GM23338 (cell line): ENCODE data around the gene SP100. TPM values are rescaled to one million over a fixed set of nuclear protein-coding genes. Genes with fewer than 3 reads are reported as not detected.

Experiments used
- ATAC-seq: fragments of 200-7000 bp; cut with Tn5 transposase; 3 replicates; pipeline ENCODE4 v1.9.1; 2020
- DNase-seq: peaks from one replicate; pipeline ENCODE4 v3.0.0-alpha.2; 2015; ENCODE audit warnings: low spot score
- H2AFZ ChIP-seq: fragments of 200-600 bp; sonication (generic); 2 replicates; pipeline ENCODE4 v1.8.0; 2016; ENCODE audit warnings: antibody characterized with exemption, mild to moderate bottlenecking, moderate library complexity
- H3F3A ChIP-seq: fragments of 200-600 bp; sonication (generic); replicated peaks from 2 replicates; pipeline ENCODE4 v1.8.0; 2017; ENCODE audit warnings: antibody characterized with exemption, mixed run types, low read depth
- H3K27ac ChIP-seq: fragments of 200-600 bp; sonication (generic); 2 replicates; pipeline ENCODE4 v1.6.1; 2016; ENCODE audit warnings: low read depth
- H3K27me3 ChIP-seq: fragments of 200-600 bp; sonication (generic); 2 replicates; pipeline ENCODE4 v1.8.0; 2016; ENCODE audit warnings: mild to moderate bottlenecking, mixed run types, moderate library complexity; ENCODE audit not compliant: insufficient read depth
- H3K36me3 ChIP-seq: fragments of 200-600 bp; sonication (generic); 2 replicates; pipeline ENCODE4 v1.8.0; 2016; ENCODE audit warnings: mild to moderate bottlenecking; ENCODE audit not compliant: insufficient read depth
- H3K4me1 ChIP-seq: fragments of 200-600 bp; sonication (generic); 2 replicates; pipeline ENCODE4 v1.8.0; 2016; ENCODE audit warnings: mild to moderate bottlenecking, moderate library complexity; ENCODE audit not compliant: insufficient read depth
- H3K4me2 ChIP-seq: fragments of 200-600 bp; sonication (generic); 2 replicates; pipeline ENCODE4 v1.7.1; 2017; ENCODE audit warnings: mixed run types
- H3K4me3 ChIP-seq: fragments of 200-600 bp; sonication (generic); 2 replicates; pipeline ENCODE4 v1.6.1; 2016; ENCODE audit warnings: mixed run types
- H3K79me2 ChIP-seq: fragments of 200-600 bp; sonication (generic); replicated peaks from 2 replicates; pipeline ENCODE4 v1.8.0; 2017; ENCODE audit warnings: mild to moderate bottlenecking; ENCODE audit not compliant: insufficient read depth
- H3K9me2 ChIP-seq: fragments of 200-600 bp; sonication (generic); 2 replicates; pipeline ENCODE4 v1.8.0; 2017; ENCODE audit not compliant: insufficient read depth
- H4K20me1 ChIP-seq: fragments of 200-600 bp; sonication (generic); replicated peaks from 2 replicates; pipeline ENCODE4 v1.8.0; 2017; ENCODE audit warnings: mild to moderate bottlenecking; ENCODE audit not compliant: insufficient read depth
- H3K27ac Mint-ChIP-seq: 2 replicates; pipeline ENCODE4 v1.8.0; 2020; ENCODE audit warnings: inconsistent platforms, mild to moderate bottlenecking, moderate library complexity, mixed read lengths
- H3K27me3 Mint-ChIP-seq: 3 replicates; pipeline ENCODE4 v1.8.0; 2022; ENCODE audit warnings: low read depth, mild to moderate bottlenecking, moderate library complexity, mixed read lengths, inconsistent platforms; ENCODE audit not compliant: insufficient read depth, poor library complexity
- H3K36me3 Mint-ChIP-seq: 3 replicates; pipeline ENCODE4 v1.8.0; 2021; ENCODE audit warnings: low read depth, mild to moderate bottlenecking, inconsistent platforms, moderate library complexity, mixed read lengths
- H3K4me1 Mint-ChIP-seq: 3 replicates; pipeline ENCODE4 v1.8.0; 2020; ENCODE audit warnings: mild to moderate bottlenecking, inconsistent platforms, mixed read lengths
- H3K4me3 Mint-ChIP-seq: 3 replicates; pipeline ENCODE4 v1.8.0; 2021; ENCODE audit warnings: moderate library complexity, mild to moderate bottlenecking, inconsistent platforms, mixed read lengths
- H3K9me3 Mint-ChIP-seq: 3 replicates; pipeline ENCODE4 v1.8.0; 2020; ENCODE audit warnings: moderate library complexity, mild to moderate bottlenecking, inconsistent platforms, mixed read lengths
- CREB1 ChIP-seq: fragments of 250-450 bp; sonication (Bioruptor Pico); IDR thresholded peaks from 2 replicates; pipeline ENCODE4 v1.5.0; 2020; ENCODE audit warnings: low read depth, mild to moderate bottlenecking, moderate library complexity
- CTCF ChIP-seq, 2 experiments: fragments of 200-600 bp in 1 of 2; sonication (generic) in 1 of 2; conservative IDR thresholded peaks; 2 replicates each; pipeline versions ENCODE4 v1.5.1 to v1.6.1; 2016 to 2017; ENCODE audit warnings: antibody characterized with exemption in 2 of 2, low read depth in 2 of 2, mild to moderate bottlenecking in 2 of 2, moderate library complexity in 1 of 2
- ETS1 ChIP-seq: IDR thresholded peaks from 2 replicates; pipeline ENCODE4 v1.6.1; 2016; ENCODE audit warnings: antibody characterized with exemption
- EZH2 ChIP-seq: fragments of 200-600 bp; sonication (generic); IDR thresholded peaks from one replicate; pipeline ENCODE4 v1.8.0; 2017; ENCODE audit warnings: antibody characterized with exemption, mild to moderate bottlenecking, low read depth; ENCODE audit not compliant: unreplicated experiment
- EZH2phosphoT487 ChIP-seq: fragments of 200-600 bp; sonication (generic); IDR thresholded peaks from one replicate; pipeline ENCODE4 v1.8.1; 2018; ENCODE audit warnings: antibody characterized with exemption; ENCODE audit not compliant: unreplicated experiment
- JUNB ChIP-seq: IDR thresholded peaks from one replicate; pipeline ENCODE4 v1.6.1; 2016; ENCODE audit warnings: antibody characterized with exemption; ENCODE audit not compliant: unreplicated experiment
- NANOG ChIP-seq: IDR thresholded peaks from 2 replicates; pipeline ENCODE4 v1.6.1; 2016; ENCODE audit warnings: antibody characterized with exemption, borderline replicate concordance
- POLR2AphosphoS5 ChIP-seq: IDR thresholded peaks from 2 replicates; pipeline ENCODE4 v1.6.1; 2016; ENCODE audit warnings: antibody characterized with exemption, low read depth
- REST ChIP-seq: IDR thresholded peaks from one replicate; pipeline ENCODE4 v1.6.1; 2018; ENCODE audit warnings: antibody characterized with exemption; ENCODE audit not compliant: unreplicated experiment
- STAT1 ChIP-seq: IDR thresholded peaks from one replicate; pipeline ENCODE4 v1.6.1; 2016; ENCODE audit warnings: antibody characterized with exemption; ENCODE audit not compliant: unreplicated experiment
- ZNF114 ChIP-seq: fragments of 250-450 bp; sonication (Bioruptor Pico); IDR thresholded peaks from 2 replicates; pipeline ENCODE4 v1.5.0; 2020; ENCODE audit warnings: mild to moderate bottlenecking, moderate library complexity
- ZNF331 ChIP-seq: fragments of 250-450 bp; sonication (Bioruptor Pico); IDR thresholded peaks from 2 replicates; pipeline ENCODE4 v1.5.0; 2020; ENCODE audit warnings: low read depth, mild to moderate bottlenecking, moderate library complexity
- ZNF462 ChIP-seq: fragments of 250-450 bp; sonication (Bioruptor Pico); IDR thresholded peaks from 2 replicates; pipeline ENCODE4 v1.5.0; 2020; ENCODE audit warnings: mild to moderate bottlenecking, moderate library complexity
- polyA plus RNA-seq: library from polyadenylated mRNA; unstranded; fragments of >200 nt; fragmentation: Nextera tagmentation; extraction: Ambion mirVana; gene quantifications from 2 replicates; pipeline ENCODE4 v1.2.1, GENCODE V29; 2016
- total RNA-seq: library from RNA; depleted of rRNA; stranded (reverse); fragments of >200 nt; shearing (Covaris generic); gene quantifications from 2 replicates; pipeline ENCODE4 v1.2.3, GENCODE V29; 2014

Gene SP100
- total and polyA plus RNA-seq, 2 experiments from 2014 or later: 0.44 to 0.73 TPM

DNA sequence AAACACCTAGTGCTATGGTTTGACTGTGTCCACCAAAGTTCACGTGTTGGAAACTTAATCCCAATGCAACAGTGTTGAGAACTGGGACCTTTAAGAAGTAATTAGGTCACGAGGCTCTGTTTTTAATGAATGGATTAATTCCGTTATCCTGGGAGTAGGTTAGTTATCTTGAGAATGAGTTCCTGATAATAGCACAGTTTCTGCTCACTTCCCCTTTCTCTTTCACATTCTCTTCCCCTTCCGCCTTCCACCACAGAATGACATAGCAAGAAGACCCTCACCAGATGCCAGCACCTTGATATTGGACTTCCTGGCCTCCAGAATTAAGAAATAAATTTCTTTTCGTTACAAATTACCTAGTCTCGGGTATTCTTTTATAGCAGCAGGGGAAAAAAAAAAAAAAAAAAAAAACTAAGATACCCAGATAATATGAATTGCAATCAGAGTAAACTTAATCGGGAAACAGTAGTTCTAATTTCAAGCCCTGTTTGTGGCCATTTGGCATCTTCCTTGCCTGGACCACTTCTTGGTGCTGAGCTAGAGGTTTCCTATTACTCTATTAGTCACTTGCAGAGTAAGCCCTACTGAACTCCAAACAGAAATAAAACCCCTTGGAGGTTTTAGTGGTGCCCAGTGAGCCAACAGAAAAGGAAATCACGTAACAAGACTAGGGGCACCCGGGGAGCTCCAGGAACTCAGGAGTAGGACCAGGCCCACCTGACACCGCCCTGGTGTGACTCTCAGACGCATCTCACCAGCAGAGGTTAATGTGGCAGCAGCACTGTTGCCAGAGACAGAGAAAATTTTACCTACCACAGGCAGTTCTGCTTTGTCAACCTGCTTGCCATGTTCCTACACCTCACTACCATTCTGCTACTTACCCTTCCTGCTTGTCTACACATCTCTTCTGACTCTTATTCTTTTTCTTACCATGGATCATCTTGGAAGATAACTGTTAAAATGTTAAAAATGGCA is 149.1 kb downstream of the SP100 start:
- Histone ChIP-seq H4K20me1 (no peaks in the 10 kb centered on the region), H3K27ac (no peak overlapping the region), H3K79me2 (no peaks in the 10 kb centered on the region), H3F3A (no peaks in the 10 kb centered on the region), H3K27me3 (no peaks in the 10 kb centered on the region), H3K9me2 (no peaks in the 10 kb centered on the region), H3K4me3 (no peak overlapping the region), H3K4me1 (no peaks in the 10 kb centered on the region), H2AFZ (peak overlapping the region; percentile 43; the same call in 1 of the 2 replicates), H3K36me3 (no peaks in the 10 kb centered on the region), H3K4me2 (no peak overlapping the region)
- no peaks in the 10 kb centered on the region for H3K4me1 Mint-ChIP-seq
- peaks cover 4% of the 10 kb centered on the region for H3K9me3 Mint-ChIP-seq
- TF ChIP-seq REST: no peak
- no peak for TF ChIP-seq POLR2AphosphoS5
- no peak for TF ChIP-seq ZNF462
- TF ChIP-seq ETS1: no peak
- no peak for TF ChIP-seq EZH2
- TF ChIP-seq STAT1: no peak
- TF ChIP-seq JUNB: no peak
- no peak for TF ChIP-seq CTCF (conservative IDR thresholded peaks at IDR 0.05; ENCODE audit: low read depth in 2 of 2)
- TF ChIP-seq CREB1: no peak
- TF ChIP-seq EZH2phosphoT487: no peak
- no peak for TF ChIP-seq ZNF331
- TF ChIP-seq ZNF114: no peak
- TF ChIP-seq NANOG: no peak
- H3K4me3 Mint-ChIP-seq: no peak overlapping the region
- H3K36me3 Mint-ChIP-seq: peaks cover under 1% of the 10 kb centered on the region; the same call in 1 of the 3 replicates
- DNase-seq (no peak), ATAC-seq (no peak)
- H3K27ac Mint-ChIP-seq: no peak overlapping the region
- no peaks in the 10 kb centered on the region for H3K27me3 Mint-ChIP-seq
